SIG-M5 treated with dmso at 0.1 percent for 504 hours (cell line): Measurements from ENCODE around the gene AQP12B.
"Not testable (repeated sequence)": the region's sequence is repeated elsewhere in the genome, so short reads cannot be mapped to it uniquely, and the experiment has no call there.

Source experiments
- DNase-seq: peaks from one replicate; lab custom pipeline; 2025; ENCODE audit not compliant: unreplicated experiment; lab: John Stamatoyannopoulos, UW

AQP12B gene

GRCh38 chr2:240685771-240686371 is 3.2 kb upstream of the AQP12B start:
- DNase-seq: no peak

- DNase-seq: not testable (repeated sequence)
Measured at GRCh38 chr2:240683980-240684728, 1.5 kb upstream of the AQP12B start.

- not testable (repeated sequence) for DNase-seq
Measured at GRCh38 chr2:240683329-240683979, 769 bp upstream of the AQP12B start.

- not testable (repeated sequence) for DNase-seq
Measured at GRCh38 chr2:240680185-240680584, 2.5 kb downstream of the AQP12B start.

DNA sequence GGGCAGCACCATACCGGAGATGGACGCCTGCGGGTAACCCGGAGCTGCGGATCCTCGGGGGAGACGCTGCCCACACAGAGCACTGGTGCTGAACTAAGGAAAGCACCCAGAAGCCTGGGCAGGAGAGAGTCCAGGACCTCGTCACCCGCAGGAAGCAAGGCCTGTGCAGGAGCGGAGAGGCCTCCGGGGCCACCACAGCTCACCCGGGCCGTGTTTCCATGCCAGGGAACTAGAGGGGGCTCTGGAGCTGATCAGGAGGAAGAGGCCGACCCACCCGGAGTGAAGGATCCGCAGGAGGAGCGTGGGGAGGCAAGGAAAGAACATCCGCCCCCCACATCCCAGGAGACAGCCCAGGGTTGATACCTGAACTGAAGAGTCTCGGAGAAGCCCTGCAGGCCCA is 3.8 kb downstream of the AQP12B start:
- not testable (repeated sequence) for DNase-seq

- not testable (repeated sequence) for DNase-seq
Measured at GRCh38 chr2:240678043-240678442, 4.6 kb downstream of the AQP12B start.

- not testable (repeated sequence) for DNase-seq
Measured at GRCh38 chr2:240675345-240675744, 7.3 kb downstream of the AQP12B start.

- not testable (repeated sequence) for DNase-seq
Measured at GRCh38 chr2:240674461-240675184, 8.1 kb downstream of the AQP12B start.

GRCh38 chr2:240672701-240673190 is 9.9 kb downstream of the AQP12B start:
- DNase-seq: no peak

DNA sequence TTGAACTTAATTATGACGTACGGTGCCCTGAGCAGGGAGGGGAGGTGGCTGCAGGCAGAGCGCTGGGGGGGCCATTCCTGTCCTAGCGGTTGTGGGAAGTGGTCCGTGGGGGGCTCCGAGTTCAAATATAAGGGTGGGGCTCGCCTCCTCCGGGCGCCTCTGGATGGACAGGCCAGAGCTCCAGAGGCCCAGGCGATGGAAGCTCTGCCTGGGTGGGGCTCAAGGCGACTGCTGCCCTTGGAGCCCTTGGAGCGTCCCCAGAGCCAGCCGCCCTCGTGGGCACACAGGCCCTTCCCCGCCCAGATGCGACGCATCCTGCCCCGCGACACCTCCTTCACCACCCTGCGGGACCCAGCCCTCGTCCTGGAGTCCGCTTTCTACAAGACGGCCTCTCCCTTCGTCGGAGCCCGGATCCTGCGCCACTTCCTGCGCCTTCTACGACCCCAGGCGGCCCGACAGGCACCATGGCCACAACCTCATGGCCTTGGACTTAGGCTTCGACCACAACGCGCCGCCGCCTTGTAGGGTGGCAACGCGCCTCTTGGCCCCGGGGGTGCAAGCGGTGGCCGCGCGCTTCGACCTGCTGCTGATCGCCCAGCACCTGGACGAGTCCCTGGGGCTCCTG is 10.5 kb downstream of the AQP12B start:
- DNase-seq: no peak

- DNase-seq: no peak
Measured at GRCh38 chr2:240670950-240671349, 11.7 kb downstream of the AQP12B start.

GRCh38 chr2:240670402-240670801 is 12.3 kb downstream of the AQP12B start:
- DNase-seq: no peak

DNA sequence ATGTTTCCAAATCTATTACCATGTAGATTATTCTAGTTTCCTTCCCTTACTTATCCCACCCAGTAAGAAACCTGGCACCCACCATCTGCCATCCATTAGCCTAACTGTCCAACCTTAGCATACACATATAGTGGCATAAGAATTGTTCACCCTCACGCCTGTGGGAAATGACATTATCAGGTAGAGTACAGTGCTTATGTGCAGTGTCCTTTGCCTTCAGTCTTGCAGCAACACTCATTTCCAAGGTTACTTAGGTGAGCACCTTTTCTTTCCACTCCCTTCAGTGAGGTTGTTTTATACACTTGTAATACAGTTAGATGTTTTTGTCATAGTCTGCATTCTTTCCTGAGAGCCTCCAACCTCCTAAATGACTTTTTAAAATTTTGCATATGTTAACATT is 18.1 kb downstream of the AQP12B start:
- DNase-seq: no peak

GRCh38 chr2:240663546-240664190 is 19.0 kb downstream of the AQP12B start:
- no peak for DNase-seq

- no peak for DNase-seq
Measured at GRCh38 chr2:240662681-240663080, 20.0 kb downstream of the AQP12B start.

GRCh38 chr2:240659883-240660282 is 22.8 kb downstream of the AQP12B start:
- not testable (repeated sequence) for DNase-seq

- DNase-seq: peak; percentile 11
Measured at GRCh38 chr2:240655931-240656886, 26.5 kb downstream of the AQP12B start.

- no peak for DNase-seq
Measured at GRCh38 chr2:240651185-240651584, 31.5 kb downstream of the AQP12B start.
